A673 (cell line): Measurements from ENCODE around the gene MRPL58.

Source experiments
- EZH2 ChIP-seq: fragments of 200-600 bp; sonication (generic); IDR thresholded peaks from 2 replicates; pipeline ENCODE4 v1.6.1; 2017; ENCODE audit warnings: borderline replicate concordance, low read depth, mild to moderate bottlenecking, mixed read lengths, antibody characterized with exemption, low read length; ENCODE audit not compliant: poor library complexity, severe bottlenecking
- TF ChIP-seq, protein P1 (sequence below): fragments of 300-800, 200-600 bp; sonication (generic); conservative IDR thresholded peaks from 2 replicates; pipeline ENCODE4 v1.5.1; 2017; ENCODE audit warnings: low read depth, mild to moderate bottlenecking, antibody characterized with exemption, low read length, moderate library complexity, mixed read lengths

DNA sequence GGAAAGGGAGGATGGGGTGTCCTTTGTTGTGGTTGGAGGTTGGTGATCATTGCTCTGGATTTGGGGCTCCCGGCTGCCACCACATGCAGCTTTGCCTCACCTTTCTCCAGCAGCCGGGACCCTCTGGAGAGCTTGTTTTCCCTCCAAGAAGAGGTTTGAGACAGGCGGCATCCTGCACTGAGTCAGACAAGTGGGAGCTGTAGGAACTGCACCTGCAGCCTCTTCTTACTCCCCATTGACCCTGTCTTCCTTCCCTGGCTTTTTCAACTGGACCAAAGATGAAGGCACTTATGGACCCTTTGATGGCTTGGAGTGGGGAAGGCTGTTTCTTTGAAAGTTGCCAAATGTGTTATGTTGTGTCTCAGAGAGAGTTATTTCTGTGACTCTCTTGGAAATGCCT is 51.2 kb downstream of the MRPL58 start:
- TF ChIP-seq, protein P1, sequence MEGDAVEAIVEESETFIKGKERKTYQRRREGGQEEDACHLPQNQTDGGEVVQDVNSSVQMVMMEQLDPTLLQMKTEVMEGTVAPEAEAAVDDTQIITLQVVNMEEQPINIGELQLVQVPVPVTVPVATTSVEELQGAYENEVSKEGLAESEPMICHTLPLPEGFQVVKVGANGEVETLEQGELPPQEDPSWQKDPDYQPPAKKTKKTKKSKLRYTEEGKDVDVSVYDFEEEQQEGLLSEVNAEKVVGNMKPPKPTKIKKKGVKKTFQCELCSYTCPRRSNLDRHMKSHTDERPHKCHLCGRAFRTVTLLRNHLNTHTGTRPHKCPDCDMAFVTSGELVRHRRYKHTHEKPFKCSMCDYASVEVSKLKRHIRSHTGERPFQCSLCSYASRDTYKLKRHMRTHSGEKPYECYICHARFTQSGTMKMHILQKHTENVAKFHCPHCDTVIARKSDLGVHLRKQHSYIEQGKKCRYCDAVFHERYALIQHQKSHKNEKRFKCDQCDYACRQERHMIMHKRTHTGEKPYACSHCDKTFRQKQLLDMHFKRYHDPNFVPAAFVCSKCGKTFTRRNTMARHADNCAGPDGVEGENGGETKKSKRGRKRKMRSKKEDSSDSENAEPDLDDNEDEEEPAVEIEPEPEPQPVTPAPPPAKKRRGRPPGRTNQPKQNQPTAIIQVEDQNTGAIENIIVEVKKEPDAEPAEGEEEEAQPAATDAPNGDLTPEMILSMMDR, result no peak
- no peak for TF ChIP-seq EZH2
